GM23338 (cell line): ENCODE data around the gene OSBPL5. TPM values are rescaled to one million over a fixed set of nuclear protein-coding genes. Genes with fewer than 3 reads are reported as not detected.

Experiments used
- ATAC-seq: fragments of 200-7000 bp; cut with Tn5 transposase; 3 replicates; pipeline ENCODE4 v1.9.1; 2020
- DNase-seq: peaks from one replicate; pipeline ENCODE4 v3.0.0-alpha.2; 2015; ENCODE audit warnings: low spot score
- H2AFZ ChIP-seq: fragments of 200-600 bp; sonication (generic); 2 replicates; pipeline ENCODE4 v1.8.0; 2016; ENCODE audit warnings: antibody characterized with exemption, mild to moderate bottlenecking, moderate library complexity
- H3F3A ChIP-seq: fragments of 200-600 bp; sonication (generic); replicated peaks from 2 replicates; pipeline ENCODE4 v1.8.0; 2017; ENCODE audit warnings: antibody characterized with exemption, mixed run types, low read depth
- H3K27ac ChIP-seq: fragments of 200-600 bp; sonication (generic); 2 replicates; pipeline ENCODE4 v1.6.1; 2016; ENCODE audit warnings: low read depth
- H3K27me3 ChIP-seq: fragments of 200-600 bp; sonication (generic); 2 replicates; pipeline ENCODE4 v1.8.0; 2016; ENCODE audit warnings: mild to moderate bottlenecking, mixed run types, moderate library complexity; ENCODE audit not compliant: insufficient read depth
- H3K36me3 ChIP-seq: fragments of 200-600 bp; sonication (generic); 2 replicates; pipeline ENCODE4 v1.8.0; 2016; ENCODE audit warnings: mild to moderate bottlenecking; ENCODE audit not compliant: insufficient read depth
- H3K4me1 ChIP-seq: fragments of 200-600 bp; sonication (generic); 2 replicates; pipeline ENCODE4 v1.8.0; 2016; ENCODE audit warnings: mild to moderate bottlenecking, moderate library complexity; ENCODE audit not compliant: insufficient read depth
- H3K4me2 ChIP-seq: fragments of 200-600 bp; sonication (generic); 2 replicates; pipeline ENCODE4 v1.7.1; 2017; ENCODE audit warnings: mixed run types
- H3K4me3 ChIP-seq: fragments of 200-600 bp; sonication (generic); 2 replicates; pipeline ENCODE4 v1.6.1; 2016; ENCODE audit warnings: mixed run types
- H3K79me2 ChIP-seq: fragments of 200-600 bp; sonication (generic); replicated peaks from 2 replicates; pipeline ENCODE4 v1.8.0; 2017; ENCODE audit warnings: mild to moderate bottlenecking; ENCODE audit not compliant: insufficient read depth
- H3K9me2 ChIP-seq: fragments of 200-600 bp; sonication (generic); 2 replicates; pipeline ENCODE4 v1.8.0; 2017; ENCODE audit not compliant: insufficient read depth
- H4K20me1 ChIP-seq: fragments of 200-600 bp; sonication (generic); replicated peaks from 2 replicates; pipeline ENCODE4 v1.8.0; 2017; ENCODE audit warnings: mild to moderate bottlenecking; ENCODE audit not compliant: insufficient read depth
- H3K27ac Mint-ChIP-seq: 2 replicates; pipeline ENCODE4 v1.8.0; 2020; ENCODE audit warnings: inconsistent platforms, mild to moderate bottlenecking, moderate library complexity, mixed read lengths
- H3K27me3 Mint-ChIP-seq: 3 replicates; pipeline ENCODE4 v1.8.0; 2022; ENCODE audit warnings: low read depth, mild to moderate bottlenecking, moderate library complexity, mixed read lengths, inconsistent platforms; ENCODE audit not compliant: insufficient read depth, poor library complexity
- H3K36me3 Mint-ChIP-seq: 3 replicates; pipeline ENCODE4 v1.8.0; 2021; ENCODE audit warnings: low read depth, mild to moderate bottlenecking, inconsistent platforms, moderate library complexity, mixed read lengths
- H3K4me1 Mint-ChIP-seq: 3 replicates; pipeline ENCODE4 v1.8.0; 2020; ENCODE audit warnings: mild to moderate bottlenecking, inconsistent platforms, mixed read lengths
- H3K4me3 Mint-ChIP-seq: 3 replicates; pipeline ENCODE4 v1.8.0; 2021; ENCODE audit warnings: moderate library complexity, mild to moderate bottlenecking, inconsistent platforms, mixed read lengths
- H3K9me3 Mint-ChIP-seq: 3 replicates; pipeline ENCODE4 v1.8.0; 2020; ENCODE audit warnings: moderate library complexity, mild to moderate bottlenecking, inconsistent platforms, mixed read lengths
- CREB1 ChIP-seq: fragments of 250-450 bp; sonication (Bioruptor Pico); IDR thresholded peaks from 2 replicates; pipeline ENCODE4 v1.5.0; 2020; ENCODE audit warnings: low read depth, mild to moderate bottlenecking, moderate library complexity
- CTCF ChIP-seq, 2 experiments: fragments of 200-600 bp in 1 of 2; sonication (generic) in 1 of 2; conservative IDR thresholded peaks; 2 replicates each; pipeline versions ENCODE4 v1.5.1 to v1.6.1; 2016 to 2017; ENCODE audit warnings: antibody characterized with exemption in 2 of 2, low read depth in 2 of 2, mild to moderate bottlenecking in 2 of 2, moderate library complexity in 1 of 2
- EZH2 ChIP-seq: fragments of 200-600 bp; sonication (generic); IDR thresholded peaks from one replicate; pipeline ENCODE4 v1.8.0; 2017; ENCODE audit warnings: antibody characterized with exemption, mild to moderate bottlenecking, low read depth; ENCODE audit not compliant: unreplicated experiment
- EZH2phosphoT487 ChIP-seq: fragments of 200-600 bp; sonication (generic); IDR thresholded peaks from one replicate; pipeline ENCODE4 v1.8.1; 2018; ENCODE audit warnings: antibody characterized with exemption; ENCODE audit not compliant: unreplicated experiment
- NANOG ChIP-seq: IDR thresholded peaks from 2 replicates; pipeline ENCODE4 v1.6.1; 2016; ENCODE audit warnings: antibody characterized with exemption, borderline replicate concordance
- POLR2AphosphoS5 ChIP-seq: IDR thresholded peaks from 2 replicates; pipeline ENCODE4 v1.6.1; 2016; ENCODE audit warnings: antibody characterized with exemption, low read depth
- STAT1 ChIP-seq: IDR thresholded peaks from one replicate; pipeline ENCODE4 v1.6.1; 2016; ENCODE audit warnings: antibody characterized with exemption; ENCODE audit not compliant: unreplicated experiment
- ZNF114 ChIP-seq: fragments of 250-450 bp; sonication (Bioruptor Pico); IDR thresholded peaks from 2 replicates; pipeline ENCODE4 v1.5.0; 2020; ENCODE audit warnings: mild to moderate bottlenecking, moderate library complexity
- ZNF331 ChIP-seq: fragments of 250-450 bp; sonication (Bioruptor Pico); IDR thresholded peaks from 2 replicates; pipeline ENCODE4 v1.5.0; 2020; ENCODE audit warnings: low read depth, mild to moderate bottlenecking, moderate library complexity
- ZNF462 ChIP-seq: fragments of 250-450 bp; sonication (Bioruptor Pico); IDR thresholded peaks from 2 replicates; pipeline ENCODE4 v1.5.0; 2020; ENCODE audit warnings: mild to moderate bottlenecking, moderate library complexity
- polyA plus RNA-seq: library from polyadenylated mRNA; unstranded; fragments of >200 nt; fragmentation: Nextera tagmentation; extraction: Ambion mirVana; gene quantifications from 2 replicates; pipeline ENCODE4 v1.2.1, GENCODE V29; 2016
- total RNA-seq: library from RNA; depleted of rRNA; stranded (reverse); fragments of >200 nt; shearing (Covaris generic); gene quantifications from 2 replicates; pipeline ENCODE4 v1.2.3, GENCODE V29; 2014
- TF ChIP-seq, protein P1 (sequence below): IDR thresholded peaks from 2 replicates; pipeline ENCODE4 v1.6.1; 2016; ENCODE audit warnings: antibody characterized with exemption

OSBPL5 gene
- total and polyA plus RNA-seq, 2 experiments from 2014 or later: 2.7 to 12.0 TPM

GRCh38 chr11:3173795-3174194 lies 8.7 kb upstream of the OSBPL5 start (continued):
- no peak for TF ChIP-seq CTCF (conservative IDR thresholded peaks at IDR 0.05; ENCODE audit: low read depth in 2 of 2)
- TF ChIP-seq CREB1: no peak
- TF ChIP-seq, protein P1, sequence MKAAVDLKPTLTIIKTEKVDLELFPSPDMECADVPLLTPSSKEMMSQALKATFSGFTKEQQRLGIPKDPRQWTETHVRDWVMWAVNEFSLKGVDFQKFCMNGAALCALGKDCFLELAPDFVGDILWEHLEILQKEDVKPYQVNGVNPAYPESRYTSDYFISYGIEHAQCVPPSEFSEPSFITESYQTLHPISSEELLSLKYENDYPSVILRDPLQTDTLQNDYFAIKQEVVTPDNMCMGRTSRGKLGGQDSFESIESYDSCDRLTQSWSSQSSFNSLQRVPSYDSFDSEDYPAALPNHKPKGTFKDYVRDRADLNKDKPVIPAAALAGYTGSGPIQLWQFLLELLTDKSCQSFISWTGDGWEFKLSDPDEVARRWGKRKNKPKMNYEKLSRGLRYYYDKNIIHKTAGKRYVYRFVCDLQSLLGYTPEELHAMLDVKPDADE: no peak
- TF ChIP-seq ZNF114 (CRISPR knock-in tag): no peak
- TF ChIP-seq STAT1: no peak
- TF ChIP-seq POLR2AphosphoS5: no peak
- TF ChIP-seq EZH2: no peak
- TF ChIP-seq EZH2phosphoT487: no peak
- no peak for TF ChIP-seq NANOG

- TF ChIP-seq CREB1 (no peak), ZNF462 (no peak), ZNF331 (no peak), STAT1 (no peak), ZNF114 (CRISPR knock-in tag) (no peak)
- DNase-seq (no peak), ATAC-seq (no peak)
- no peaks in the 10 kb centered on the region; the same call in 2 of the 3 replicates for H3K36me3 Mint-ChIP-seq
- H3K27ac ChIP-seq: no peak overlapping the region
- H3K4me1 Mint-ChIP-seq: peaks cover 10% of the 10 kb centered on the region
- H3K27ac Mint-ChIP-seq: no peak overlapping the region
- H3F3A ChIP-seq: no peaks in the 10 kb centered on the region
- no peaks in the 10 kb centered on the region for H3K27me3 ChIP-seq
- no peak overlapping the region for H3K4me3 Mint-ChIP-seq
- H3K27me3 Mint-ChIP-seq: peaks cover 14% of the 10 kb centered on the region
- no peak overlapping the region for H3K4me2 ChIP-seq
- no peak overlapping the region for H3K4me3 ChIP-seq
- H2AFZ ChIP-seq: no peak overlapping the region
- no peaks in the 10 kb centered on the region for H3K4me1 ChIP-seq
- no peaks in the 10 kb centered on the region for H4K20me1 ChIP-seq
- H3K79me2 ChIP-seq: no peaks in the 10 kb centered on the region
- peaks cover 9% of the 10 kb centered on the region for H3K9me3 Mint-ChIP-seq
- peaks cover 17% of the 10 kb centered on the region; the same call in 1 of the 2 replicates for H3K9me2 ChIP-seq
- H3K36me3 ChIP-seq: no peaks in the 10 kb centered on the region
Measured at GRCh38 chr11:3171931-3172560, 6.9 kb upstream of the OSBPL5 start.
